ENCODE measurements around the gene HK3. TPM values are rescaled to one million over a fixed set of nuclear protein-coding genes. Genes with fewer than 3 reads are reported as not detected.

The HK3 gene
- total RNA-seq, 1 donor = 24.2 TPM

GRCh38 chr5:176857216-176857893 is 41.8 kb downstream of the HK3 start:
- no peak overlapping the region for H3K4me3 ChIP-seq (ENCODE audit: low read length)
- no peaks in the 10 kb centered on the region for H3K27me3 ChIP-seq (ENCODE audit: insufficient read depth, low read length)
- H3K9me3 ChIP-seq (ENCODE audit: low read depth, low read length) = no peaks in the 10 kb centered on the region
- no peaks in the 10 kb centered on the region for H3K4me1 ChIP-seq (ENCODE audit: insufficient read depth, low read length)

- Histone ChIP-seq H3K4me1 (ENCODE audit: insufficient read depth, low read length) (no peaks in the 10 kb centered on the region), H3K9me3 (ENCODE audit: low read depth, low read length) (no peaks in the 10 kb centered on the region), H3K27me3 (ENCODE audit: insufficient read depth, low read length) (no peaks in the 10 kb centered on the region), H3K4me3 (ENCODE audit: low read length) (no peak overlapping the region)
Measured at GRCh38 chr5:176856746-176857145, 42.4 kb downstream of the HK3 start.

- H3K27me3 ChIP-seq (ENCODE audit: insufficient read depth, low read length) = no peaks in the 10 kb centered on the region
- H3K4me1 ChIP-seq (ENCODE audit: insufficient read depth, low read length) = no peaks in the 10 kb centered on the region
- no peak overlapping the region for H3K4me3 ChIP-seq (ENCODE audit: low read length)
- H3K9me3 ChIP-seq (ENCODE audit: low read depth, low read length) = no peaks in the 10 kb centered on the region
Measured at GRCh38 chr5:176855598-176855997, 43.5 kb downstream of the HK3 start.

- Histone ChIP-seq H3K9me3 (ENCODE audit: low read depth, low read length) (no peaks in the 10 kb centered on the region), H3K4me3 (ENCODE audit: low read length) (no peak overlapping the region), H3K27me3 (ENCODE audit: insufficient read depth, low read length) (no peaks in the 10 kb centered on the region), H3K4me1 (ENCODE audit: insufficient read depth, low read length) (no peaks in the 10 kb centered on the region)
Measured at GRCh38 chr5:176854164-176854563, 45.0 kb downstream of the HK3 start.

GRCh38 chr5:176853151-176853778 is 45.9 kb downstream of the HK3 start:
- H3K4me1 ChIP-seq (ENCODE audit: insufficient read depth, low read length) = no peaks in the 10 kb centered on the region
- no peaks in the 10 kb centered on the region for H3K27me3 ChIP-seq (ENCODE audit: insufficient read depth, low read length)

GRCh38 chr5:176851871-176852658 is 47.1 kb downstream of the HK3 start:
- no peak overlapping the region for H3K4me3 ChIP-seq (ENCODE audit: low read length)
- no peaks in the 10 kb centered on the region for H3K9me3 ChIP-seq (ENCODE audit: low read depth, low read length)
- H3K4me1 ChIP-seq (ENCODE audit: insufficient read depth, low read length) = no peaks in the 10 kb centered on the region
- H3K27me3 ChIP-seq (ENCODE audit: insufficient read depth, low read length) = no peaks in the 10 kb centered on the region

More at GRCh38 chr5:176853151-176853778, 45.9 kb downstream of the HK3 start:
- Histone ChIP-seq H3K9me3 (ENCODE audit: low read depth, low read length) (no peaks in the 10 kb centered on the region), H3K4me3 (ENCODE audit: low read length) (no peak overlapping the region)

GRCh38 chr5:176851380-176851779 is 47.8 kb downstream of the HK3 start:
- Histone ChIP-seq H3K9me3 (ENCODE audit: low read depth, low read length) (no peaks in the 10 kb centered on the region), H3K27me3 (ENCODE audit: insufficient read depth, low read length) (no peaks in the 10 kb centered on the region), H3K4me1 (ENCODE audit: insufficient read depth, low read length) (no peaks in the 10 kb centered on the region), H3K4me3 (ENCODE audit: low read length) (no peak overlapping the region)

GRCh38 chr5:176850371-176851245 is 48.5 kb downstream of the HK3 start:
- Histone ChIP-seq H3K4me3 (ENCODE audit: low read length) (no peak overlapping the region), H3K27me3 (ENCODE audit: insufficient read depth, low read length) (no peaks in the 10 kb centered on the region), H3K9me3 (ENCODE audit: low read depth, low read length) (no peaks in the 10 kb centered on the region), H3K4me1 (ENCODE audit: insufficient read depth, low read length) (no peaks in the 10 kb centered on the region)

- H3K4me1 ChIP-seq (ENCODE audit: insufficient read depth, low read length) = no peaks in the 10 kb centered on the region
- no peaks in the 10 kb centered on the region for H3K9me3 ChIP-seq (ENCODE audit: low read depth, low read length)
- no peaks in the 10 kb centered on the region for H3K27me3 ChIP-seq (ENCODE audit: insufficient read depth, low read length)
- H3K4me3 ChIP-seq (ENCODE audit: low read length) = no peak overlapping the region
Measured at GRCh38 chr5:176849611-176850227, 49.4 kb downstream of the HK3 start.

- Histone ChIP-seq H3K4me1 (ENCODE audit: insufficient read depth, low read length) (no peaks in the 10 kb centered on the region), H3K27me3 (ENCODE audit: insufficient read depth, low read length) (no peaks in the 10 kb centered on the region), H3K9me3 (ENCODE audit: low read depth, low read length) (no peaks in the 10 kb centered on the region), H3K4me3 (ENCODE audit: low read length) (no peak overlapping the region)
Measured at GRCh38 chr5:176848651-176849050, 50.5 kb downstream of the HK3 start.

- Histone ChIP-seq H3K4me1 (ENCODE audit: insufficient read depth, low read length) (no peaks in the 10 kb centered on the region), H3K9me3 (ENCODE audit: low read depth, low read length) (no peaks in the 10 kb centered on the region), H3K27me3 (ENCODE audit: insufficient read depth, low read length) (no peaks in the 10 kb centered on the region), H3K4me3 (ENCODE audit: low read length) (no peak overlapping the region)
Measured at GRCh38 chr5:176847726-176848290, 51.3 kb downstream of the HK3 start.

- no peaks in the 10 kb centered on the region for H3K9me3 ChIP-seq (ENCODE audit: low read depth, low read length)
- no peaks in the 10 kb centered on the region for H3K4me1 ChIP-seq (ENCODE audit: insufficient read depth, low read length)
- no peak overlapping the region for H3K4me3 ChIP-seq (ENCODE audit: low read length)
- no peaks in the 10 kb centered on the region for H3K27me3 ChIP-seq (ENCODE audit: insufficient read depth, low read length)
Measured at GRCh38 chr5:176847148-176847547, 52.0 kb downstream of the HK3 start.

- Histone ChIP-seq H3K4me3 (ENCODE audit: low read length) (no peak overlapping the region), H3K4me1 (ENCODE audit: insufficient read depth, low read length) (no peaks in the 10 kb centered on the region), H3K27me3 (ENCODE audit: insufficient read depth, low read length) (no peaks in the 10 kb centered on the region), H3K9me3 (ENCODE audit: low read depth, low read length) (no peaks in the 10 kb centered on the region)
Measured at GRCh38 chr5:176846335-176847140, 52.6 kb downstream of the HK3 start.

GRCh38 chr5:176845392-176845713 is 53.8 kb downstream of the HK3 start:
- Histone ChIP-seq H3K4me3 (ENCODE audit: low read length) (no peak overlapping the region), H3K27me3 (ENCODE audit: insufficient read depth, low read length) (no peaks in the 10 kb centered on the region), H3K4me1 (ENCODE audit: insufficient read depth, low read length) (no peaks in the 10 kb centered on the region), H3K9me3 (ENCODE audit: low read depth, low read length) (no peaks in the 10 kb centered on the region)

All from mononuclear cell (primary cell).